SK-N-MC (cell line): ENCODE measurements around the gene NDUFS6.
A peak's percentile ranks its signal among the peaks of the same experiment; 100 is the strongest.

Source experiments
- DNase-seq: peaks from one replicate; pipeline ENCODE4 v3.0.0-alpha.2; 2011; ENCODE audit warnings: low read depth, low spot score
- H3K27ac ChIP-seq: fragments of 200-600 bp; sonication (generic); 2 replicates; pipeline ENCODE4 v1.5.1; 2016; ENCODE audit warnings: mixed run types
- H3K36me3 ChIP-seq: fragments of 200-600 bp; sonication (generic); 2 replicates; pipeline ENCODE4 v1.6.1; 2017; ENCODE audit warnings: antibody characterized with exemption, low read length, mixed read lengths; ENCODE audit not compliant: insufficient read depth
- H3K4me3 ChIP-seq: fragments of 200-600 bp; sonication (generic); 2 replicates; pipeline ENCODE4 v1.5.1; 2016
- H3K9ac ChIP-seq: fragments of 200-600 bp; sonication (generic); 2 replicates; pipeline ENCODE4 v1.8.0; 2017; ENCODE audit warnings: mixed run types, mixed read lengths; ENCODE audit not compliant: insufficient read length
- H3K9me3 ChIP-seq: fragments of 200-600 bp; sonication (generic); 2 replicates; pipeline ENCODE4 v1.6.1; 2017; ENCODE audit warnings: low read depth, mild to moderate bottlenecking, antibody characterized with exemption, low read length, moderate library complexity, mixed read lengths
- EZH2 ChIP-seq: fragments of 200-600 bp; sonication (generic); IDR thresholded peaks from one replicate; pipeline ENCODE4 v1.6.1; 2017; ENCODE audit warnings: antibody characterized with exemption
- FOXP2 ChIP-seq: optimal IDR thresholded peaks from 2 replicates; pipeline ENCODE3; 2011; ENCODE audit warnings: mild to moderate bottlenecking, moderate library complexity; ENCODE audit not compliant: insufficient read depth; ENCODE audit errors: extremely low read length, control extremely low read depth
- POLR2AphosphoS5 ChIP-seq: IDR thresholded peaks from 2 replicates; pipeline ENCODE4 v1.6.1; 2012; ENCODE audit warnings: mild to moderate bottlenecking, low read depth, low read length, borderline replicate concordance

Gene NDUFS6

GRCh38 chr5:1758574-1758973, 42.6 kb upstream of the NDUFS6 start:
- no peaks in the 10 kb centered on the region for H3K36me3 ChIP-seq
- no peak for DNase-seq
- no peak for TF ChIP-seq EZH2
- no peak for TF ChIP-seq POLR2AphosphoS5
- no peak for TF ChIP-seq FOXP2
- no peaks in the 10 kb centered on the region for H3K9me3 ChIP-seq
- H3K9ac ChIP-seq = no peak overlapping the region
- no peak overlapping the region for H3K27ac ChIP-seq
- no peak overlapping the region for H3K4me3 ChIP-seq

DNA sequence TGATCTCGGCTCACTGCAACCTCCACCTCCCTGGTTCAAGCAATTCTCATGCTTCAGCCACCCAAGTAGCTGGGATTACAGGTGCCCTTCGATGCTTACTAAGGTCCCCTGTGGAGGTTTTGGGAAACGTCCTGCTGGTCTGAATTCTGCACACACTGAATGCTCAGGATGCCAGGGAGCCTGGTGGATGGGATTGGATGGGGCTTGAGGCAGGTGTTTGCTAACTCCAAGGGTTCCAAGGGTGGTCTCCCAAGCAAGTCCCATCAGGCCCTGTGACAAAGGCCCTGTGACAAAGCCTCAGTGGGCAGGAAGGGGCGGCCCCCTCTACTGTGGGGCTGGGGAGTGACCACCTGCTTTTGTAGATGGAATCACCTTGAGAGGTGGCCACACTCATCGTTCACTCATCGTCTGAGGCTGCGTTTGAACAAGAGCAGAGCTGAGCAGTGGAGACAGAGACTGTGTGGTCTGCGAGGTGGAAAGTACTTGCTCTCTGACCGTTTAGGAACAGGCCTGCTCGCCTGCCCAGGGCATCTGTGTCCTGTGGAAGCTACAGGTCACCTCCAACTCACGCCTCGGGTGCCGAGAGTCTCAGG, 41.7 kb upstream of the NDUFS6 start:
- DNase-seq = no peak
- H3K27ac ChIP-seq = no peak overlapping the region
- no peak overlapping the region for H3K4me3 ChIP-seq
- TF ChIP-seq FOXP2 (no peak), EZH2 (no peak), POLR2AphosphoS5 (no peak)
- no peaks in the 10 kb centered on the region for H3K36me3 ChIP-seq
- no peak overlapping the region for H3K9ac ChIP-seq
- no peaks in the 10 kb centered on the region for H3K9me3 ChIP-seq

DNA sequence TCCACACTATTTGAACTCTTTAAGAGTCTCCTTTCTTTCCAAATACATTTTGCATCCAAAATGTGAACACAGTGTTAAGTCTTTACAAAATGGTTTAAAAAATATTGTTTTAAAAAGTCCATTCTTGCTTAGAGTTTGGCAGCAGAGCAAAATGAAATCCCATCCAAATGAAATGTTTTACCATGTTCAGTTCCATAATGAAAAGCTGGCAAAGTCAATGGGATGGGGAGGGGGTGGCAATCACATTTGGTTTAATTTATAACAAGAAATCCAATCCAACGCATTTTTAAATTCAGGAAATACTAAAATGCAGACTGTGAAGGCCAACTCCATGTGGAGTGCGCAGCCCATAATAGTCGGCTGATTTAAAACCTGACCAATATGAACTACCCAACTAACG, 41.0 kb upstream of the NDUFS6 start:
- H3K27ac ChIP-seq = no peak overlapping the region
- no peak for DNase-seq
- no peak overlapping the region for H3K4me3 ChIP-seq
- no peak overlapping the region for H3K9ac ChIP-seq
- no peaks in the 10 kb centered on the region for H3K9me3 ChIP-seq
- no peak for TF ChIP-seq POLR2AphosphoS5
- TF ChIP-seq FOXP2 = no peak
- no peak for TF ChIP-seq EZH2
- no peaks in the 10 kb centered on the region for H3K36me3 ChIP-seq

DNA sequence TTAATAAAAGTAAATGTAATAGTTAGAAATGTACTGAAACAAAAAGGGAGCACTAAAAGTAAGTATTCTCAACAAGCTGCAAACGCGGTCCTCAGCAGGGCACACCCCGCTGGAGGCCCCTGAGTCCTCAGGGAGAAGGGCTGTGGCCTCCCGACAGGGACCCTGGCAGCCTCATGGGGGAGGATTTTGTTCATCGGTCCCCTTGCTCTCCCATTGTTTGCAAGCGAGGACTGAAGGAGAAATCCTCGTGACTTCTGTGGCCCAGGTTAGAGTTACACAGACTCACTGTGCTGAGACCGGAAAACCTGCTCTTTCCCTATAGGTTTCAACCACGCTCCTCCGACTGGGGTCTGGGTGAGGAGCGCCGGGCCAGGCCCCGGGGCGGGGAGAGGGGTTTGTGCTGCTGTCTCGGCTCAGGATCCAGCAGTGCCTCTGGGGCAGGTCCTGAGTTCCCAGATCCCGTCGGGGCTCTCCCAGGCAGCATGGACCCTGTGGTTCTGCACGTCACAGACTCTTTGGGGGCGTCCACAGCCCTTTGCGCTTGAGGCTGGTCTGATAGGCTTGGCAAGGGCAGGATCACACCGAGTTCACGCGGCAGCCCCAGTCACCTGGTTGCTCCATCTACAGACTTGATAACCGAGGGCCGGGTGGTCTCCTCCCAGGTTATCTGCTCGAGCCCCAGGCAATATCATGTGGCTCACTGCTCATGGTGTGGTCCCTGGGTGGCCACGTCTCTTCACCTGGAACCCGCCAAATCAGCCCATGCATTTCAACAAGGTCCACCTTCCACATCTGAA, 40.4 kb upstream of the NDUFS6 start:
- Histone ChIP-seq H3K36me3 (no peaks in the 10 kb centered on the region), H3K27ac (no peak overlapping the region), H3K9me3 (no peaks in the 10 kb centered on the region), H3K4me3 (no peak overlapping the region), H3K9ac (no peak overlapping the region)
- DNase-seq = no peak
- no peak for TF ChIP-seq POLR2AphosphoS5

- no peaks in the 10 kb centered on the region for H3K36me3 ChIP-seq
- no peak for DNase-seq
- H3K27ac ChIP-seq = no peak overlapping the region
- H3K9ac ChIP-seq = no peak overlapping the region
- no peaks in the 10 kb centered on the region for H3K9me3 ChIP-seq
- TF ChIP-seq FOXP2 = no peak
- no peak for TF ChIP-seq EZH2
- no peak for TF ChIP-seq POLR2AphosphoS5
- no peak overlapping the region for H3K4me3 ChIP-seq
These were observed 39.8 kb upstream of the NDUFS6 start for GRCh38 chr5:1761453-1761755.

DNA sequence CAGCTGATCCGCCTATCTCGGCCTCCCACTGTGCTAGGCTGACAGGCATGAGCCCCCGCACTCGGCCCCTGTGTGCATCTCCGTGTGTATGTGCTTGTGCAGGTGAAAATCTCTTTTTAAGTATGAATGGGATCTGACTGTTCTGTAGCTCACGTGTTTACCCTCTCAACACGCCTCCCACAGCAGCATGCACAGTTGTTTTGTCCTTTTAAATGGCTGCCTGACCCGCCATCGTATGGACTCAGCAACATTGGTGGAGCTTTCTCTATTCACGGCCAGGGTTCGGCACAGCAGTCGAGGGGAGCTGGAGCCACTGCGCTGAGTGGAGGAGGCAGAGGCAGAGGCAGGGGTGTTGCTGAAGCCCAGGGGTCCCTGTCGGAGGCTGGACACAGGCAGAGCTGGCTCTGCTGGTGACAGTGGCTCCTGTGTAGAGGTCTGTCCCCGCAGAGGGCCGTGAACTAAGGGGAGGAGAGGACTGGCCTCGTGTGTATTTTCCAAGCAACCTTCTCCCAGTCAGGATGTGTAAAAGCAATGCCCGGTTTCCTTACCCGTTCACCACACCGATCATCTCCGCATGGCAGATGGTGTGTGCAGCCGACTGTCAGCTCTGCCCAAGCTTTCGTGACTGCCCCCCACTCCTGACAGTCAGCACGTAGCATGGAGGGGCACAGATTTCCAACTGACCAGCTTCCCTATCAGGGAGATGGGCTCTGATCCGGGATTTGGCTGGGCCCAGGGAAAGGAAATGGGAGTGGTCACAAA, 38.9 kb upstream of the NDUFS6 start:
- no peak overlapping the region for H3K27ac ChIP-seq
- H3K36me3 ChIP-seq = no peaks in the 10 kb centered on the region
- H3K9me3 ChIP-seq = no peaks in the 10 kb centered on the region
- H3K4me3 ChIP-seq = no peak overlapping the region
- DNase-seq = no peak
- TF ChIP-seq EZH2 = no peak
- no peak for TF ChIP-seq FOXP2
- no peak for TF ChIP-seq POLR2AphosphoS5
- H3K9ac ChIP-seq = no peak overlapping the region

DNA sequence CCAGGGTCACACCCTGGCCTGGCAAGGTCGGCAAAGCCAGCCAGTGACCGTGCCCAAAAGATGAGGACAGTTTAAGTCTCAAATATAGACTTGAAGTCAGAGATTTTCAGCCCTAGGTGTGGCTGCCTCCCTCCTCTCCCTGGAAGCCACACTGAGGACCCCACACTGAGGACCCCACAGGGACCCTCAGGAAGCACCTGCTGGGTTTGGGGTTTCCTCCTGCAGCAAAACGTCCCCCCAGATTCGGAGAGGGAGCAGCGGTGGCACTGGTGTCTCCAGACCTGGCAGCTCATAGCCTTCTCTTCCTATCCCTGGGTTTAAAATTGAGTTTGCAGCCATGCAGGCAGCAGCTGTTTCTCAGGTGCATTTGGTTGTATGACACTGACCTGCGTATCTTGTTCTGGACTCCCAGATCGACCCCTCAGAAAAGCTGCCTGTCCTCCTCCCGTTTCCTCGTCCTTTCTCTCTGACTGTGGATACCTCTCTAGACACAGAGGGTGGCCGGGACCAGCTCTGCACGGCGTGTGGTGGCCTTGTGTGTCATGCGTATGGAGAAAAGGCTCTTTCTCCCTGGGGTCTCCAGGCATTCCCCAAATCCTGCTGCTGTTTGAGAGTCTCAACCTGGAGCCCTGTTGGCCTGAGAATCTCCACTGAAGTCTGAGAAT, 38.2 kb upstream of the NDUFS6 start:
- Histone ChIP-seq H3K27ac (no peak overlapping the region), H3K36me3 (no peaks in the 10 kb centered on the region), H3K9me3 (no peaks in the 10 kb centered on the region), H3K4me3 (no peak overlapping the region), H3K9ac (no peak overlapping the region)
- TF ChIP-seq FOXP2 = no peak
- no peak for TF ChIP-seq EZH2
- TF ChIP-seq POLR2AphosphoS5 = no peak
- no peak for DNase-seq

- no peak overlapping the region for H3K27ac ChIP-seq
- no peaks in the 10 kb centered on the region for H3K9me3 ChIP-seq
- no peaks in the 10 kb centered on the region for H3K36me3 ChIP-seq
- no peak for TF ChIP-seq FOXP2
- peak; percentile 34 for TF ChIP-seq EZH2
- no peak for TF ChIP-seq POLR2AphosphoS5
- no peak overlapping the region for H3K9ac ChIP-seq
- H3K4me3 ChIP-seq = no peak overlapping the region
- no peak for DNase-seq
These were observed 37.7 kb upstream of the NDUFS6 start for GRCh38 chr5:1763548-1763911.
